Small intestine (tissue), 7 donors: Measurements from ENCODE around the gene SLC66A1. TPM values are rescaled to one million over a fixed set of nuclear protein-coding genes. Genes with fewer than 3 reads are reported as not detected.
A peak's percentile ranks its signal among the peaks of the same experiment; 100 is the strongest.

Experiments
- DNase-seq, 2 donors: peaks; one replicate each; pipeline versions ENCODE4 v3.0.0 to v3.0.0-alpha.2; 2013
- FAIRE-seq: peaks from 2 replicates; lab custom pipeline; 2012; peaks lifted over from hg19 to GRCh38; lab: Jason Lieb, UNC
- H3K27ac ChIP-seq, 3 donors: one replicate each; pipeline ENCODE4 v1.5.1; 2013; ENCODE audit warnings: low read length in 2 of 3, mild to moderate bottlenecking in 2 of 3, control low read depth in 1 of 3, inconsistent platforms in 1 of 3, low read depth in 1 of 3, moderate library complexity in 1 of 3
- H3K27me3 ChIP-seq, 3 donors: one replicate each; pipeline ENCODE4 v1.6.1; 2013; ENCODE audit warnings: low read length in 3 of 3, inconsistent platforms in 1 of 3; ENCODE audit not compliant: control insufficient read depth in 3 of 3, insufficient read depth in 3 of 3
- H3K36me3 ChIP-seq, 3 donors: one replicate each; pipeline ENCODE4 v1.6.1; 2013; ENCODE audit warnings: low read length in 3 of 3, inconsistent platforms in 1 of 3, low read depth in 1 of 3, mild to moderate bottlenecking in 1 of 3, moderate library complexity in 1 of 3; ENCODE audit not compliant: control insufficient read depth in 3 of 3, insufficient read depth in 2 of 3
- H3K4me1 ChIP-seq, 3 donors: one replicate each; pipeline ENCODE4 v1.6.1; 2013; ENCODE audit warnings: low read length in 2 of 3, inconsistent platforms in 1 of 3, low read depth in 1 of 3, mild to moderate bottlenecking in 1 of 3, moderate library complexity in 1 of 3; ENCODE audit not compliant: control insufficient read depth in 3 of 3, insufficient read depth in 2 of 3
- H3K4me3 ChIP-seq, 3 donors: one replicate each; pipeline ENCODE4 v1.5.1; 2013; ENCODE audit warnings: low read length in 3 of 3, control low read depth in 1 of 3, inconsistent platforms in 1 of 3, low read depth in 1 of 3, mild to moderate bottlenecking in 1 of 3, moderate library complexity in 1 of 3
- H3K9me3 ChIP-seq, 2 donors: one replicate each; pipeline ENCODE4 v1.6.1; 2013; ENCODE audit warnings: low read depth in 1 of 2, low read length in 1 of 2; ENCODE audit not compliant: control insufficient read depth in 2 of 2, insufficient read depth in 1 of 2
- WGBS, 3 donors: extraction: QIAGEN DNeasy Blood & Tissue Kit; methylation state at CpG; one replicate each; pipeline ENCODE4 v1.1.7; 2013; 5-methylcytosine and 5-hydroxymethylcytosine counted together
- polyA plus RNA-seq, 4 donors: library from polyadenylated mRNA; stranded (reverse) in 3 of 4; unstranded in 1 of 4; fragments of 200-250 nt in 3 of 4; fragments of 120-200 nt in 1 of 4; gene quantifications; one replicate each; pipeline versions ENCODE4 v1.2.1 to v1.2.3, GENCODE V29; 2013
- donor health status: healthy with polysubstance abuse.
- donor health status: control.
- donor health status: control.
- donor health status: Bipolar disorder and iron deficiency.
- donor health status: healthy.

The SLC66A1 gene
- polyA plus RNA-seq, 4 donors = 14.6 to 46.7 (median 30.0) TPM

DNA sequence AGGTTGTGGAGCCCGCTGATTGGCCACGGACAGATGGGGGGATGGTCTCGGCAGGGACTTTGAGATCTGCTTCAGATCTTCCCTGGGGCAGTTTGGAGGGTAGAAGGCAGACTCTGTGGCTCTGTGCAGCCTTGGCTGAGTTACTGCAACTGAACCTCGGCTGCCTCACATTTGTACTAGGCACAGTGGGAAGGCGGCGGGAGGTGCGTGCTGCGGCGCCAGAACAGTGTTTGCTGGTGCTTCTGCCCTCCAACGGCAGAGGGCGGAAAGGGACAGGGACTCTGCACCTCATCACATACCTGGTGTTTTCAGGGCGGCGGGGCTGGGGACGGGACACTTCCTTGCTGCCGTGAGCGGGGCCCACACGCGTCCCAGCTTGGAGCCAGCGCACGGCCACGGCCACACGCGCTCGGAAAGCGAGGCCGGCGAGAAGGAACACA is 26.2 kb downstream of the SLC66A1 start:
- no peaks in the 10 kb centered on the region for H3K9me3 ChIP-seq

DNA sequence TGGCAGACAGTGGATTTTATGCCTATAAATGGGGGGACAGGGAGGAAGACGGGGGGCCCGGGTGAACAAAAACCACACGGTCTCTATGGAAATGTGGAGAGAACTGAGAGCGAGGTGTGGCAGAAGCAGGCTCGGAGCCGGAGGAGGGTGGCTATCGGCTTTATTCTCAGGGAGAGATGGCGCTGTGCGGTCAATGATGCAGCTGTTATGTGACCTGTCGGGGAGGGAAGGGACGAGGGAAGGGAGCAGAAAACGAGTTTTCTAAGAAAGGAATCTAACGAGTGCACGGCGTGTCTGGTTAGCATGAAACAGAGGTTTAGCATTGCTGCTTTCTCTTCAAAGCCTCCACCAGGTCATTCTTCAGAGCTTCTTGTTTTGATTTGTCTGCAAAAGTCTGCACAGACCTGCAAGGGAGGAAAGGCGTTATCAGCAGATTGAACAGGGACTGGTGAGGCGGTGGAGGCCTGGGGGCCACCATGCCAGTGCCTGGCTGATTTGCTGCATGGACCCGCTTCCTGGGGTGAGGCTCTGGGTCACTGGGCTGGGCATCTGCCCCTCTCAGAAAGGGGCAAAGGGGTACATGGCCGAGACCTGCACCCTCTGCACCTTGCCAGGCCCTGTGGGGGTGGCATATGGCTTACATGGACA is 27.2 kb downstream of the SLC66A1 start:
- Histone ChIP-seq H3K27me3 (no peaks in the 10 kb centered on the region), H3K27ac (no peak overlapping the region), H3K4me3 (no peak overlapping the region), H3K4me1 (peaks cover 0 to 3% (median 0%) of the 10 kb centered on the region in 3 donors), H3K9me3 (no peaks in the 10 kb centered on the region), H3K36me3 (peaks cover 5 to 69% (median 13%) of the 10 kb centered on the region in 3 donors)
- WGBS, 3 donors = 87 to 92% (median 92%) methylated on average over 19 of the region's 19 CpGs
- FAIRE-seq (no peak), DNase-seq (no peak)

More for the DNA sequence above, 26.2 kb downstream of the SLC66A1 start:
- H3K4me1 ChIP-seq = peaks cover 0 to 3% (median 0%) of the 10 kb centered on the region in 3 donors
- WGBS, 3 donors = 63 to 75% (median 70%) methylated on average over 21 to 27 of the region's 27 CpGs
- FAIRE-seq (no peak), DNase-seq (peak; percentile 55 to 82)
- H3K27me3 ChIP-seq = no peaks in the 10 kb centered on the region
- peaks cover 5 to 66% (median 13%) of the 10 kb centered on the region in 3 donors for H3K36me3 ChIP-seq
- H3K4me3 ChIP-seq = peak overlapping the region in 1 of 3 donors; percentile 21
- peak overlapping the region in 1 of 3 donors; percentile 30 for H3K27ac ChIP-seq

- no peak overlapping the region for H3K4me3 ChIP-seq
- DNase-seq (no peak), FAIRE-seq (no peak)
- 95 to 97% (median 96%) methylated on average over 14 of the region's 14 CpGs for WGBS, 3 donors
- no peaks in the 10 kb centered on the region for H3K9me3 ChIP-seq
- H3K27me3 ChIP-seq = no peaks in the 10 kb centered on the region
- peaks cover 0 to 3% (median 0%) of the 10 kb centered on the region in 3 donors for H3K4me1 ChIP-seq
- H3K27ac ChIP-seq = no peak overlapping the region
- peaks cover 5 to 78% (median 13%) of the 10 kb centered on the region in 3 donors for H3K36me3 ChIP-seq
Measured at GRCh38 chr1:19340387-19340937, 28.3 kb downstream of the SLC66A1 start.

GRCh38 chr1:19341201-19342061 is 29.3 kb downstream of the SLC66A1 start:
- Histone ChIP-seq H3K9me3 (no peaks in the 10 kb centered on the region), H3K36me3 (peaks cover 5 to 78% (median 13%) of the 10 kb centered on the region in 3 donors), H3K4me1 (peaks cover 0 to 3% (median 0%) of the 10 kb centered on the region in 3 donors), H3K27me3 (no peaks in the 10 kb centered on the region), H3K4me3 (no peak overlapping the region), H3K27ac (no peak overlapping the region)
- FAIRE-seq = no peak
- peak; percentile 62 to 80 for DNase-seq
- 60 to 65% (median 65%) methylated on average over 24 to 25 of the region's 25 CpGs for WGBS, 3 donors

- Histone ChIP-seq H3K27ac (no peak overlapping the region), H3K4me3 (no peak overlapping the region), H3K4me1 (peaks cover 0 to 5% (median 0%) of the 10 kb centered on the region in 3 donors), H3K36me3 (peaks cover 5 to 80% (median 13%) of the 10 kb centered on the region in 3 donors), H3K27me3 (no peaks in the 10 kb centered on the region), H3K9me3 (no peaks in the 10 kb centered on the region)
- 86 to 94% (median 93%) methylated on average over 27 of the region's 27 CpGs for WGBS, 3 donors
- FAIRE-seq = no peak
- DNase-seq = no peak
Measured at GRCh38 chr1:19342062-19342750, 30.1 kb downstream of the SLC66A1 start.

- no peak overlapping the region for H3K4me3 ChIP-seq
- 87 to 88% (median 87%) methylated on average over 30 to 33 of the region's 33 CpGs for WGBS, 3 donors
- no peak for DNase-seq
- H3K4me1 ChIP-seq = peaks cover 0 to 13% (median 0%) of the 10 kb centered on the region in 3 donors
- no peak overlapping the region for H3K27ac ChIP-seq
- FAIRE-seq = no peak
- H3K36me3 ChIP-seq = peaks cover 5 to 79% (median 13%) of the 10 kb centered on the region in 3 donors
- no peaks in the 10 kb centered on the region for H3K9me3 ChIP-seq
- no peaks in the 10 kb centered on the region for H3K27me3 ChIP-seq
Measured at GRCh38 chr1:19342894-19343616, 30.9 kb downstream of the SLC66A1 start.

GRCh38 chr1:19343617-19344350 is 31.7 kb downstream of the SLC66A1 start:
- no peaks in the 10 kb centered on the region for H3K27me3 ChIP-seq
- peaks cover 0 to 14% (median 0%) of the 10 kb centered on the region in 3 donors for H3K4me1 ChIP-seq
- no peak overlapping the region for H3K4me3 ChIP-seq
- FAIRE-seq (no peak), DNase-seq (no peak)
- peaks cover 5 to 85% (median 13%) of the 10 kb centered on the region in 3 donors for H3K36me3 ChIP-seq
- no peaks in the 10 kb centered on the region for H3K9me3 ChIP-seq
- H3K27ac ChIP-seq = no peak overlapping the region
- 91 to 93% (median 93%) methylated on average over 20 of the region's 20 CpGs for WGBS, 3 donors
